NCI-H1048 (cell line): ENCODE results near the gene PRPF40B.

ENCODE experiments used
- DNase-seq: peaks from one replicate; lab custom pipeline; 2025; lab: John Stamatoyannopoulos, UW

The PRPF40B gene

GRCh38 chr12:49636574-49636973, 13.2 kb downstream of the PRPF40B start:
- DNase-seq, result no peak

GRCh38 chr12:49636979-49637755, 13.8 kb downstream of the PRPF40B start:
- DNase-seq, result no peak

- DNase-seq, result no peak
These were observed 18.5 kb downstream of the PRPF40B start for GRCh38 chr12:49641748-49642369.

- no peak for DNase-seq
These were observed 19.0 kb downstream of the PRPF40B start for GRCh38 chr12:49642370-49642802.

- no peak for DNase-seq
These were observed 19.8 kb downstream of the PRPF40B start for GRCh38 chr12:49643135-49643534.

- DNase-seq, result no peak
These were observed 20.7 kb downstream of the PRPF40B start for GRCh38 chr12:49643961-49644619.

- no peak for DNase-seq
These were observed 21.2 kb downstream of the PRPF40B start for GRCh38 chr12:49644620-49644994.

- no peak for DNase-seq
These were observed 22.0 kb downstream of the PRPF40B start for GRCh38 chr12:49645146-49646039.

- DNase-seq, result no peak
These were observed 23.0 kb downstream of the PRPF40B start for GRCh38 chr12:49646331-49646830.

- no peak for DNase-seq
These were observed 23.7 kb downstream of the PRPF40B start for GRCh38 chr12:49646871-49647654.

- no peak for DNase-seq
These were observed 24.7 kb downstream of the PRPF40B start for GRCh38 chr12:49647827-49648711.

- DNase-seq, result no peak
These were observed 25.3 kb downstream of the PRPF40B start for GRCh38 chr12:49648712-49649003.

- no peak for DNase-seq
These were observed 26.1 kb downstream of the PRPF40B start for GRCh38 chr12:49649445-49649844.

GRCh38 chr12:49649892-49650291, 26.5 kb downstream of the PRPF40B start:
- DNase-seq, result no peak

- DNase-seq, result no peak
These were observed 28.5 kb downstream of the PRPF40B start for GRCh38 chr12:49651855-49652254.

- no peak for DNase-seq
These were observed 29.7 kb downstream of the PRPF40B start for GRCh38 chr12:49652921-49653520.

GRCh38 chr12:49654715-49655114, 31.4 kb downstream of the PRPF40B start:
- DNase-seq, result no peak

GRCh38 chr12:49655595-49656236, 32.4 kb downstream of the PRPF40B start:
- no peak for DNase-seq

- DNase-seq, result no peak
These were observed 34.9 kb downstream of the PRPF40B start for GRCh38 chr12:49658276-49658675.
